ENCODE results near the gene PSMB2. TPM values are rescaled to one million over a fixed set of nuclear protein-coding genes. Genes with fewer than 3 reads are reported as not detected.

PSMB2 gene
- total RNA-seq, 4 donors from 2014 or later = 40.4 to 48.6 (median 41.5) TPM

DNA sequence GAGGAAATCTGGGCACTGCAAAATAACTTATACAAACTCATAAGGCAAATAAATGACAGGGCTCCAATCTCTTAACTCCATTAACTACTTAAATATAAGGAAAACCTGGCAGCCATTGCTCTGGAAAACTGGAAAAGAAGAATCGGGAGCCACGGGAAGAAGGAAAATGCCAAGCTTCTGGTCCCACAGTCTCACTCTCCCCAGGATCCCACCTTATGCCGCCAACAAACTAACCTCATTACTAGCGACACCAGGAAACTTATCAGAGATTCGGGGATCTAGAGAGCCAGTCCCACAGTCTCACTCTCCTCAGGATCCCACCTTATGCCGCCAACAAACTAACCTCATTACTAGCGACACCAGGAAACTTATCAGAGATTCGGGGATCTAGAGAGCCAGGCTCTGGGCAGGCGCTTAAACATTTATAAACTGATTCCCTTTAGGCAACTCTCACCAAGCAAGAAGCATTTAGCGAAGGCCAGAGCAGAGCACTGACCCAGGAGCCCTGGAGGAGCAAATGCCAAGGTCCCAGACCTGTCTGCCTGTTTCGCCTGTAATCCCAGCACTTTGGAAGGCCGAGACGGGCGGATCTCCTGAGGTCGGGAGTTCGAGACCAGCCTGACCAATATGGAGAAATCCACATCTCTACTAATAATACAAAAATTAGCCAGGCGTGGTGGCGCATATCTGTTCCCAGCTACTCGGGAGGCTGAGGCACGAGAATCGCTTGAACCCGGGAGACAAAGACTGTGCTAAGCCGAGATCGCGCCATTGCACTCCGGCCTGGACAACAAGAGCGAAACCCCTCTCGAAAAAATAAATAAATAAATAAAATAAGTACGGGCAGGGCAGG, 720 bp downstream of the PSMB2 start:
- intact Hi-C loops (cut with DNase I; ENCODE audit: low total_unique reads) = no loop called here
- WGBS, 2 donors = 18 to 22% methylated on average over 29 of the region's 29 CpGs

DNA sequence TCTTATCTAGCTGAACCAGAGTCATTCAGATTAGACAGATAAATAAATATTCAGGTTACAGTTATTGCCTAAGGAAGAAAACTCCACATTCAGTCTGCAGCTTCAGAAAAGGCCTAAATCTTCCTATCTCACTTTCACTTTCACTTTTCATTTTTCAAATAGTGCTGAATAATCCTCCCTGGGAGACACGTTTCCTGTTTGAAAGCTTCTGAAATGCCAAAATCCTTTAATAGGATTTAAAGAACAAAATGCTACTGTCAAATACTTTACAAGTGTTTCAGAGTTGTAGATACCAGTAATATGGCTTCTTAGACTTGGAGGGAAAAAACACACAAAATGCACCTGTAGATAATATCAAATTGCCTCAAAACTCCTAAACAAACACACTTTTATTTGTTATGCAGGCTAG, 3.9 kb downstream of the PSMB2 start:
- TF ChIP-seq, protein P1, sequence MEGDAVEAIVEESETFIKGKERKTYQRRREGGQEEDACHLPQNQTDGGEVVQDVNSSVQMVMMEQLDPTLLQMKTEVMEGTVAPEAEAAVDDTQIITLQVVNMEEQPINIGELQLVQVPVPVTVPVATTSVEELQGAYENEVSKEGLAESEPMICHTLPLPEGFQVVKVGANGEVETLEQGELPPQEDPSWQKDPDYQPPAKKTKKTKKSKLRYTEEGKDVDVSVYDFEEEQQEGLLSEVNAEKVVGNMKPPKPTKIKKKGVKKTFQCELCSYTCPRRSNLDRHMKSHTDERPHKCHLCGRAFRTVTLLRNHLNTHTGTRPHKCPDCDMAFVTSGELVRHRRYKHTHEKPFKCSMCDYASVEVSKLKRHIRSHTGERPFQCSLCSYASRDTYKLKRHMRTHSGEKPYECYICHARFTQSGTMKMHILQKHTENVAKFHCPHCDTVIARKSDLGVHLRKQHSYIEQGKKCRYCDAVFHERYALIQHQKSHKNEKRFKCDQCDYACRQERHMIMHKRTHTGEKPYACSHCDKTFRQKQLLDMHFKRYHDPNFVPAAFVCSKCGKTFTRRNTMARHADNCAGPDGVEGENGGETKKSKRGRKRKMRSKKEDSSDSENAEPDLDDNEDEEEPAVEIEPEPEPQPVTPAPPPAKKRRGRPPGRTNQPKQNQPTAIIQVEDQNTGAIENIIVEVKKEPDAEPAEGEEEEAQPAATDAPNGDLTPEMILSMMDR (IDR thresholded peaks at IDR 0.05) = no peak
- no peak for TF ChIP-seq POLR2A (IDR thresholded peaks at IDR 0.05)

More for the DNA sequence above, 720 bp downstream of the PSMB2 start:
- H3K4me3 ChIP-seq (ENCODE audit: low read depth, poor library complexity, severe bottlenecking) = peak overlapping the region; percentile 90
- peak in 1 of 2 donors; percentile 79 for DNase-seq (ENCODE audit: low spot score in 2 of 2)
- no peak for TF ChIP-seq POLR2A (IDR thresholded peaks at IDR 0.05)
- TF ChIP-seq, protein P1 (IDR thresholded peaks at IDR 0.05) = no peak

DNA sequence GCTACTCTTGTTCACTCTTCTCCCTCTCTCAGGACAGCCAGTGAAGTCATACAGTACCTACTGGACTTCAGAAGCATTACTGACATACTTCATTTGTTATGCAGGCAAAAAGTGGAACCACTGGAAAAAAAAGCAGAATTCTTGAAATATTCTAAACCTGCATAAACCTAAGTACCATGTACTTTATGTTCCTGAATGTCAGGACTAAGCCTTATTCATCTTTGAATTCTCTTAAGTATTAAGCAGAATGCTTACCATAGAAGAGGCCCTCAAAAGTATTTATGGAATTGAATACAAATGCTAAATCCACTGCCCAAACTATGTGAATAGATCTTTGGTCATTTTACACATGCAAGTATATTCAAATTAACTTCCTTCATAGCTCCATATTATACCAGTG, 7.8 kb downstream of the PSMB2 start:
- intact Hi-C loops (cut with DNase I; ENCODE audit: low total_unique reads) = no loop called here

More for the DNA sequence above, 3.9 kb downstream of the PSMB2 start:
- H3K4me3 ChIP-seq (ENCODE audit: low read depth, poor library complexity, severe bottlenecking) = no peak overlapping the region
- WGBS, 2 donors = 0% methylated on average over 1 of the region's 1 CpG
- intact Hi-C loops (cut with DNase I; ENCODE audit: low total_unique reads) = no loop called here
- DNase-seq (ENCODE audit: low spot score in 2 of 2) = no peak

DNA sequence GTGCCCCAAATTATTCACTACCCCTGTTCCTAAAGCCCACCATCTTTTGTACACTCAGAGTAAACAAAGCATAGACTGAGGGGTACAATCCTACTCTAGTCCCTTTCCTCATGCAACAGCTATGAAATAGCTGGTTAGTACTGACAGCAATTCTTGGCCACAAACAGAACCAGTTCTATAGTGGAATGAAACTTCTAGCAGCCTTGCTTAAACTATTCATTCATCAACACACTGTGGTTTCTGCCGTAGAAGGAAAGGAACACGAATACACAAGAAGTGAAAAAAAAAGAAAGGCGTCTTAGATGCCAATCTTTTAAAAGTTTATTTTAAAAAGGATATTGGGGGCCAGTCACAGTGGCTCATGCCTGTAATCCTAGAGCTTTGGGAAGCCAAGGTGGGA, 9.9 kb downstream of the PSMB2 start:
- TF ChIP-seq, protein P1 (IDR thresholded peaks at IDR 0.05) = no peak
- no peak for TF ChIP-seq POLR2A (IDR thresholded peaks at IDR 0.05)
- intact Hi-C loops (cut with DNase I; ENCODE audit: low total_unique reads) = no loop called here
- DNase-seq (ENCODE audit: low spot score in 2 of 2) = no peak
- H3K4me3 ChIP-seq (ENCODE audit: low read depth, poor library complexity, severe bottlenecking) = no peak overlapping the region
- WGBS, 2 donors = 88 to 90% methylated on average over 3 of the region's 3 CpGs

More for the DNA sequence above, 7.8 kb downstream of the PSMB2 start:
- TF ChIP-seq POLR2A (IDR thresholded peaks at IDR 0.05) = no peak
- TF ChIP-seq, protein P1 (IDR thresholded peaks at IDR 0.05) = no peak
- no peak for DNase-seq (ENCODE audit: low spot score in 2 of 2)
- H3K4me3 ChIP-seq (ENCODE audit: low read depth, poor library complexity, severe bottlenecking) = no peak overlapping the region

DNA sequence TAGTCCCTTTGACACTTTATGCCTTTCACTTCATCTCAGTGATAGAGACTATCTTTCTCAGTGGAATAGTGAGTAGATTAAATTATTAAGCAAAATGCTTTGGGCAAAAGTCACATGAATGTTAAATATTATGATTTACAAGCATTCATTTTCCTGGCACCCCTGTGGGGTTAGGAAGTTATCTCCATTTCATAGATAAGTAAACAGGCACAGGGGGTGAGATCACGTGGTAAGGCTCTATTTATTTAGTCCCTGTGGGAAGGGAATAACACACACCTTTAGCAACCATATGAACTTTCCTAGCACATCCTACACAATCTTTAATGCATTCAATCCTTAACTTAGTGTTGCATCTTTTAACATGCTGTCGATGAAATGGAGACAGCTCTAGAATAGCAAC, 12.3 kb downstream of the PSMB2 start:
- 51 to 78% methylated on average over 2 of the region's 2 CpGs for WGBS, 2 donors
- no peak for DNase-seq (ENCODE audit: low spot score in 2 of 2)
- intact Hi-C loops (cut with DNase I; ENCODE audit: low total_unique reads) = no loop called here
- TF ChIP-seq, protein P1 (IDR thresholded peaks at IDR 0.05) = no peak
- no peak for TF ChIP-seq POLR2A (IDR thresholded peaks at IDR 0.05)
- H3K4me3 ChIP-seq (ENCODE audit: low read depth, poor library complexity, severe bottlenecking) = no peak overlapping the region
